Mesenchymal stem cell (in vitro differentiated cells and primary cell): ENCODE measurements around the gene PTPN13.

Experiments
- DNase-seq: peaks from one replicate; pipeline ENCODE4 v3.0.0-alpha.2; 2013
- H2AFZ ChIP-seq: one replicate; pipeline ENCODE4 v1.6.1; 2013; ENCODE audit warnings: low read depth, mild to moderate bottlenecking, control low read depth, inconsistent platforms, low read length, moderate library complexity
- H2AK5ac ChIP-seq: 2 replicates; pipeline ENCODE4 v1.6.1; 2013; ENCODE audit warnings: low read length, moderate library complexity, mild to moderate bottlenecking, inconsistent platforms; ENCODE audit not compliant: severe bottlenecking
- H2BK120ac ChIP-seq: one replicate; pipeline ENCODE4 v1.6.1; 2013; ENCODE audit warnings: low read depth, mild to moderate bottlenecking, inconsistent platforms, low read length, moderate library complexity
- H2BK12ac ChIP-seq, 2 experiments: one replicate each; pipeline ENCODE4 v1.6.1; 2013; ENCODE audit warnings: inconsistent platforms in 2 of 2, low read length in 2 of 2, mild to moderate bottlenecking in 2 of 2, moderate library complexity in 2 of 2, control low read depth in 1 of 2
- H2BK15ac ChIP-seq: one replicate; pipeline ENCODE4 v1.6.1; 2013; ENCODE audit warnings: mild to moderate bottlenecking, low read depth, inconsistent platforms; ENCODE audit not compliant: poor library complexity, severe bottlenecking
- H2BK5ac ChIP-seq: 2 replicates; pipeline ENCODE4 v1.6.1; 2013; ENCODE audit warnings: low read depth, mild to moderate bottlenecking, low read length, control low read depth, inconsistent platforms; ENCODE audit not compliant: poor library complexity, severe bottlenecking
- H3K14ac ChIP-seq, 2 experiments: one replicate each; pipeline ENCODE4 v1.6.1; 2013; ENCODE audit warnings: inconsistent platforms in 2 of 2, low read length in 2 of 2, control low read depth in 1 of 2, mild to moderate bottlenecking in 1 of 2, moderate library complexity in 1 of 2
- H3K18ac ChIP-seq, 2 experiments: one replicate each; pipeline ENCODE4 v1.6.1; 2013; ENCODE audit warnings: inconsistent platforms in 2 of 2, low read length in 2 of 2, control low read depth in 1 of 2, low read depth in 1 of 2, mild to moderate bottlenecking in 1 of 2
- H3K23ac ChIP-seq, 2 experiments: one replicate each; pipeline ENCODE4 v1.6.1; 2013; ENCODE audit warnings: inconsistent platforms in 2 of 2, low read length in 2 of 2, mild to moderate bottlenecking in 2 of 2, moderate library complexity in 2 of 2, control low read depth in 1 of 2
- H3K27ac ChIP-seq: 2 replicates; pipeline ENCODE4 v1.5.1; 2013; ENCODE audit warnings: mild to moderate bottlenecking, moderate library complexity, low read length, control low read depth, inconsistent platforms; ENCODE audit not compliant: poor library complexity, severe bottlenecking
- H3K27me3 ChIP-seq, 2 experiments: 2 replicates each; pipeline versions ENCODE4 v1.6.1 to v1.7.0; 2013; ENCODE audit warnings: low read length in 2 of 2, mild to moderate bottlenecking in 2 of 2, moderate library complexity in 2 of 2, control low read depth in 1 of 2, inconsistent platforms in 1 of 2; ENCODE audit not compliant: control insufficient read depth in 1 of 2, insufficient read depth in 1 of 2
- H3K36me3 ChIP-seq, 2 experiments: 2 replicates each; pipeline versions ENCODE4 v1.6.1 to v1.7.0; 2013; ENCODE audit warnings: low read length in 2 of 2, control low read depth in 1 of 2, inconsistent platforms in 1 of 2, low read depth in 1 of 2, mild to moderate bottlenecking in 1 of 2; ENCODE audit not compliant: insufficient read depth in 2 of 2, control insufficient read depth in 1 of 2
- H3K4ac ChIP-seq, 2 experiments: one replicate each; pipeline ENCODE4 v1.6.1; 2013; ENCODE audit warnings: inconsistent platforms in 2 of 2, low read length in 2 of 2, mild to moderate bottlenecking in 2 of 2, moderate library complexity in 2 of 2, control low read depth in 1 of 2, low read depth in 1 of 2
- H3K4me1 ChIP-seq: 2 replicates; pipeline ENCODE4 v1.6.1; 2013; ENCODE audit warnings: low read depth, low read length, control low read depth; ENCODE audit not compliant: control insufficient read depth, insufficient read depth
- H3K4me2 ChIP-seq: 2 replicates; pipeline ENCODE4 v1.6.1; 2013; ENCODE audit warnings: low read length, mild to moderate bottlenecking, inconsistent platforms; ENCODE audit not compliant: poor library complexity, severe bottlenecking
- H3K4me3 ChIP-seq, 2 experiments: 2 replicates each; pipeline versions ENCODE4 v1.5.1 to v1.7.0; 2013; ENCODE audit warnings: low read length in 2 of 2, mild to moderate bottlenecking in 2 of 2, control low read depth in 1 of 2, low read depth in 1 of 2; ENCODE audit not compliant: insufficient read depth in 1 of 2
- H3K79me1 ChIP-seq: replicated peaks from 2 replicates; pipeline ENCODE4 v1.6.1; 2013; ENCODE audit warnings: mild to moderate bottlenecking, control low read depth, low read length, inconsistent platforms; ENCODE audit not compliant: poor library complexity, severe bottlenecking
- H3K9ac ChIP-seq: 2 replicates; pipeline ENCODE4 v1.7.0; 2013; ENCODE audit warnings: mild to moderate bottlenecking, low read length, moderate library complexity
- H3K9me3 ChIP-seq: 2 replicates; pipeline ENCODE4 v1.7.0; 2013; ENCODE audit warnings: mild to moderate bottlenecking, low read length; ENCODE audit not compliant: control insufficient read depth
- H4K8ac ChIP-seq: one replicate; pipeline ENCODE4 v1.6.1; 2013; ENCODE audit warnings: inconsistent platforms, mild to moderate bottlenecking, low read length, moderate library complexity
- H4K91ac ChIP-seq: one replicate; pipeline ENCODE4 v1.6.1; 2013; ENCODE audit warnings: mild to moderate bottlenecking, low read length, inconsistent platforms
- WGBS: methylation state at CpG from one replicate; pipeline ENCODE4 v1.1.7; 2013; ENCODE audit warnings: mixed read lengths; 5-methylcytosine and 5-hydroxymethylcytosine counted together

Gene PTPN13

GRCh38 chr4:86778175-86778574, 184.1 kb downstream of the PTPN13 start:
- H3K4me2 ChIP-seq: no peak overlapping the region
- no peak overlapping the region for H3K27ac ChIP-seq
- 90% methylated on average over 4 of the region's 4 CpGs for WGBS
- no peaks in the 10 kb centered on the region for H3K9me3 ChIP-seq
- no peak for DNase-seq
- peaks cover 9 to 63% of the 10 kb centered on the region in 2 experiments for H3K36me3 ChIP-seq
- H4K8ac ChIP-seq: no peak overlapping the region
- H2AFZ ChIP-seq: no peak overlapping the region
- no peak overlapping the region for H4K91ac ChIP-seq
- H2AK5ac ChIP-seq: no peak overlapping the region
- no peaks in the 10 kb centered on the region for H3K4me1 ChIP-seq
- no peak overlapping the region for H2BK15ac ChIP-seq
- peaks cover 3% of the 10 kb centered on the region for H3K79me1 ChIP-seq
- H3K9ac ChIP-seq: no peak overlapping the region
- no peaks in the 10 kb centered on the region for H3K27me3 ChIP-seq
- no peak overlapping the region for H3K4me3 ChIP-seq
- no peak overlapping the region for H3K14ac ChIP-seq
- H3K23ac ChIP-seq: no peak overlapping the region
- H2BK5ac ChIP-seq: no peak overlapping the region
- no peak overlapping the region for H2BK12ac ChIP-seq
- H3K4ac ChIP-seq: no peak overlapping the region
- no peak overlapping the region for H3K18ac ChIP-seq
- H2BK120ac ChIP-seq: no peak overlapping the region

GRCh38 chr4:86788826-86789225, 194.7 kb downstream of the PTPN13 start:
- Histone ChIP-seq H3K9ac (no peak overlapping the region), H4K8ac (no peak overlapping the region), H2AFZ (no peak overlapping the region), H2BK12ac (no peak overlapping the region), H3K9me3 (peaks cover 9% of the 10 kb centered on the region), H4K91ac (no peak overlapping the region), H2BK5ac (no peak overlapping the region), H3K36me3 (peaks cover 17 to 80% of the 10 kb centered on the region in 2 experiments), H3K27ac (no peak overlapping the region), H3K4me1 (no peaks in the 10 kb centered on the region), H3K4ac (no peak overlapping the region), H3K27me3 (no peaks in the 10 kb centered on the region), H3K14ac (no peak overlapping the region), H3K23ac (no peak overlapping the region), H2BK15ac (no peak overlapping the region), H3K18ac (no peak overlapping the region), H2BK120ac (no peak overlapping the region), H3K79me1 (no peaks in the 10 kb centered on the region), H3K4me2 (no peak overlapping the region), H2AK5ac (no peak overlapping the region), H3K4me3 (no peak overlapping the region)
- no peak for DNase-seq
- WGBS: 92% methylated on average over 2 of the region's 2 CpGs

DNA sequence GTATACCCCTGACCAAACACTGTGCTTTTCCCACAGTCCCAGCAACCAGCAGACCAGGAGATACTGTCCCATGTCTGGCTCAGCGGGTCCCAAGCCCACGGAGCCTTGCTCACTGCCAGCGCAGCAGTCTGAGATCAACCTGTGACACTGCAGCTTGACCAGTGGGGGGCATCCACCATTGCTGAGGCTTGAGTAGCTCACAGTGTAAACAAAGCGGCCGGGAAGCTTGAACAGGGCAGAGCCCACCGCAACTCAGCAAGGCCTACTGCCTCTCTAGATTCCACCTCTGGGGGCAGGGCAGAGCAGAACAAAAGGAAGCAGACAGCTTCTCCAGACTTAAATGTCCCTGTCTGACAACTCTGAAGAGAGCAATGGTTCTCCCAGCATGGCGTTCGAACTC, 197.0 kb downstream of the PTPN13 start:
- Histone ChIP-seq H4K91ac (no peak overlapping the region), H2BK12ac (peak overlapping the region in 1 of 2 experiments; percentile 14), H2BK5ac (no peak overlapping the region), H2BK15ac (no peak overlapping the region), H3K18ac (no peak overlapping the region), H4K8ac (no peak overlapping the region), H3K4me2 (no peak overlapping the region), H3K79me1 (no peaks in the 10 kb centered on the region), H3K9me3 (peaks cover 9% of the 10 kb centered on the region), H3K4me3 (no peak overlapping the region), H2AK5ac (no peak overlapping the region), H3K4me1 (no peaks in the 10 kb centered on the region), H3K36me3 (peaks cover 17 to 57% of the 10 kb centered on the region in 2 experiments), H3K14ac (no peak overlapping the region), H2BK120ac (no peak overlapping the region), H3K9ac (no peak overlapping the region), H2AFZ (no peak overlapping the region), H3K27ac (no peak overlapping the region), H3K23ac (no peak overlapping the region), H3K27me3 (no peaks in the 10 kb centered on the region), H3K4ac (no peak overlapping the region)
- 92% methylated on average over 8 of the region's 8 CpGs for WGBS
- no peak for DNase-seq

DNA sequence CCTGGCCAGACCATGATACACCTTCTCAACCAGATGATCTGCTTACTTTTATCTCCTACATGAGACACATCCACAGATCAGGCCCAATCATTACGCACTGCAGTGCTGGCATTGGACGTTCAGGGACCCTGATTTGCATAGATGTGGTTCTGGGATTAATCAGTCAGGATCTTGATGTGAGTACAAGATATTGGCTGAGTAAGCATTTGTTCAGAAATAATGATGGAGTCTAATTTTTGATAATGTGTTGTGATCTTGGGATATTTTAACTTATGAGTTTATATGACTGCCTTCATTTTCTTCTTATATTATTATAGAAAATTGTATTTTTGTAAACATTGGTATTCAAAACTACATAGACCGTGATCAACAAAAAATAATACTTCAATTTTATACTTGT, 215.7 kb downstream of the PTPN13 start:
- no peak for DNase-seq
- Histone ChIP-seq H3K4me1 (no peaks in the 10 kb centered on the region), H2BK120ac (no peak overlapping the region)

More for the DNA sequence above, 215.7 kb downstream of the PTPN13 start:
- Histone ChIP-seq H3K4me3 (no peak overlapping the region), H3K27ac (no peak overlapping the region), H3K4ac (no peak overlapping the region), H4K8ac (no peak overlapping the region), H3K9me3 (peaks cover under 1% of the 10 kb centered on the region), H3K14ac (no peak overlapping the region), H2BK12ac (no peak overlapping the region), H3K9ac (no peak overlapping the region), H3K36me3 (peaks cover 28 to 86% of the 10 kb centered on the region in 2 experiments), H3K18ac (no peak overlapping the region), H3K23ac (no peak overlapping the region), H2BK15ac (no peak overlapping the region), H2BK5ac (no peak overlapping the region), H2AFZ (no peak overlapping the region), H3K27me3 (no peaks in the 10 kb centered on the region), H2AK5ac (no peak overlapping the region), H4K91ac (no peak overlapping the region), H3K4me2 (no peak overlapping the region), H3K79me1 (peaks cover 2% of the 10 kb centered on the region)
- WGBS: 98% methylated on average over 2 of the region's 3 CpGs
